Suprapubic skin (tissue), 4 donors: Measurements from ENCODE around the gene HOXB3. TPM values are rescaled to one million over a fixed set of nuclear protein-coding genes. Genes with fewer than 3 reads are reported as not detected.

ENCODE experiments used
- DNase-seq, 2 donors: peaks; one replicate each; pipeline ENCODE4 v3.0.0-alpha.2; 2019; ENCODE audit warnings: low spot score in 2 of 2
- H3K27ac ChIP-seq: fragments of 200-600 bp; sonication (generic); one replicate; pipeline ENCODE4 v1.5.1; 2019
- H3K27me3 ChIP-seq: fragments of 200-600 bp; sonication (generic); one replicate; pipeline ENCODE4 v1.5.1; 2019
- H3K36me3 ChIP-seq: fragments of 200-600 bp; sonication (generic); one replicate; pipeline ENCODE4 v1.5.1; 2019
- H3K4me1 ChIP-seq: fragments of 200-600 bp; sonication (generic); one replicate; pipeline ENCODE4 v1.5.1; 2019
- H3K4me3 ChIP-seq: fragments of 200-600 bp; sonication (generic); one replicate; pipeline ENCODE4 v1.5.1; 2019; ENCODE audit warnings: mild to moderate bottlenecking
- H3K9me3 ChIP-seq: fragments of 200-600 bp; sonication (generic); one replicate; pipeline ENCODE4 v1.5.1; 2019
- CTCF ChIP-seq, 2 donors: fragments of 200-600 bp in 1 of 2; fragments of 450-650 bp in 1 of 2; sonication (generic) in 1 of 2; IDR thresholded peaks; one replicate each; pipeline ENCODE4 v1.5.1; 2016 to 2019; ENCODE audit warnings: antibody characterized with exemption in 2 of 2, mild to moderate bottlenecking in 1 of 2, moderate library complexity in 1 of 2
- EP300 ChIP-seq: sonication (generic); formaldehyde crosslinking; IDR thresholded peaks from one replicate; pipeline ENCODE4 v1.6.1; 2017; ENCODE audit warnings: antibody characterized with exemption
- POLR2A ChIP-seq, 2 donors: fragments of 450-650 bp; IDR thresholded peaks; one replicate each; pipeline ENCODE4 v1.6.1; 2017; ENCODE audit warnings: antibody characterized with exemption in 2 of 2, mild to moderate bottlenecking in 2 of 2, moderate library complexity in 2 of 2
- POLR2AphosphoS5 ChIP-seq, 3 donors: sonication (generic); formaldehyde crosslinking; IDR thresholded peaks; one replicate each; pipeline ENCODE4 v1.6.1; 2017; ENCODE audit warnings: antibody characterized with exemption in 3 of 3
- WGBS: methylation state at CpG from one replicate; pipeline ENCODE4 v1.1.5; 2018; 5-methylcytosine and 5-hydroxymethylcytosine counted together
- total RNA-seq, 4 donors: library from RNA; depleted of rRNA; stranded (reverse); fragments of >200 nt; gene quantifications; one replicate each; pipeline ENCODE4 v1.1.0, GENCODE V29; 2016

Gene HOXB3
- total RNA-seq, 4 donors from 2014 or later: 2.3 to 20.8 (median 3.9) TPM

GRCh38 chr17:48546137-48546923 lies 43.7 kb downstream of the HOXB3 start:
- peaks cover 7% of the 10 kb centered on the region for H3K36me3 ChIP-seq
- DNase-seq: no peak
- H3K9me3 ChIP-seq: no peaks in the 10 kb centered on the region
- H3K4me3 ChIP-seq: peak overlapping the region; percentile 34
- peaks cover 4% of the 10 kb centered on the region for H3K27me3 ChIP-seq
- H3K4me1 ChIP-seq: peaks cover 63% of the 10 kb centered on the region
- H3K27ac ChIP-seq: peak overlapping the region; percentile 80
- TF ChIP-seq EP300 (no peak), POLR2AphosphoS5 (IDR thresholded peaks at IDR 0.05) (no peak), CTCF (IDR thresholded peaks at IDR 0.05) (no peak), POLR2A (IDR thresholded peaks at IDR 0.05) (no peak)
- WGBS: 48% methylated on average over 10 of the region's 10 CpGs

DNA sequence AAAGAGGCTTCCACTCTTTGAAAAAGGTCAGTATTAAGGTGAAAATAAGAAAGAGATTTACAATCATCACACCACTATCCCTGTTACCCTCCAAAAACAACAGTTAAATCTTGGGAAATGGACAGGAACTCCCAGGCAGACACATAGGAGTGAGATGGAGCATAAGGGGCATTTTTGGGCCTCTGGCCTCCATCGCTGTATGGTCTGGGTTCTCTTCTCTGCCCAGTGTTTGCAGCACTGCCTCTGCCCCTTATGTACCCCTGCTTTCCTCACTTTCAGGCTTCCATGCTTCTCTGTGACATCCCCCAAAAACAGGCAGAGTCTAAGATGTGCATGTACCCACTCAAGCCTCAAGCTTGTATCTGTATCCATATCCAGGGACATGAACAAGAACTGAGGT lies 44.5 kb downstream of the HOXB3 start:
- TF ChIP-seq POLR2A (IDR thresholded peaks at IDR 0.05) (no peak), CTCF (IDR thresholded peaks at IDR 0.05) (no peak), EP300 (no peak), POLR2AphosphoS5 (IDR thresholded peaks at IDR 0.05) (no peak)
- WGBS: 94% methylated on average over 1 of the region's 1 CpG
- Histone ChIP-seq H3K27me3 (peaks cover 4% of the 10 kb centered on the region), H3K4me3 (peak overlapping the region; percentile 79), H3K36me3 (peaks cover 5% of the 10 kb centered on the region), H3K27ac (peak overlapping the region; percentile 93), H3K9me3 (no peaks in the 10 kb centered on the region), H3K4me1 (peaks cover 71% of the 10 kb centered on the region)
- DNase-seq: no peak

GRCh38 chr17:48545022-48545375 lies 45.0 kb downstream of the HOXB3 start, which contains the start of gene HOXB2:
TSS of gene HOXB2 (minus strand) at chr17:48545109. CDS start at chr17:48544911, 198 bp downstream.
- peaks cover 72% of the 10 kb centered on the region for H3K4me1 ChIP-seq
- peak within 1 kb of the TSS; percentile 79 for H3K4me3 ChIP-seq

DNA sequence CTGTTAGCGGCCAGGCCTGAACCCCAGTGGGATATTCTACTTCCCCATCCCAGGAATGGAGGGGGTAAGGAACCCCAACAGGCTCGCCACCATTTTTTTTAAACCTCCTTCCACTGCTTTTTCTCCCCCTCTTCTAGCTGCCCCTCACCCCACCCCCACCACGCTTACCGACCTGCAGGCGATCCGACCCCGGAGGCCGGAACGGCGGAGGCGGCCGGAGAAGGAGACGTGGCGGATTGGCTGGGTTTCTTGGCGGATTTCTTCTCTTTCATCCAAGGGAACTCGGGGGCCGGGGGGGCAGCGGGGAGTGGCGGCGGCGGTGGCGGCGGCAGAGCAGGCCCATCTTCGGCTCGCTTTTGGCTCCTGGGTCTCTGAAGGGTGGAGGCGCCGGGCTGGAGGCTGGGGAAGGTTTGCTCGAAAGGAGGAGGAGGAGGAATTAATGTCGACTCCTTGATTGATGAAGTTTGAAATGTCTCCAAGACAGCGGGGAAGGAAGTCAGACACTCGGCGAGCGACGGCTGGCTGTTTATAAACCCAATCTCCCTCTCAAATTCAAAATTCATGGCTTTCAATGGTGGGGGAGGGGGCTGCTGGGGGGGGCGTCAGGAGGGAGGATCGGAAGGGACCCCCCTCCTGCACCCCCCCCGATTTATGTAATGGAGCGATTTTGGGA lies 45.6 kb downstream of the HOXB3 start:
- no peaks in the 10 kb centered on the region for H3K9me3 ChIP-seq
- peaks cover 4% of the 10 kb centered on the region for H3K27me3 ChIP-seq
- H3K36me3 ChIP-seq: no peaks in the 10 kb centered on the region
- peak overlapping the region; percentile 79 for H3K4me3 ChIP-seq
- DNase-seq: peak; percentile 89 to 93
- H3K4me1 ChIP-seq: peaks cover 72% of the 10 kb centered on the region
- no peak for TF ChIP-seq POLR2AphosphoS5 (IDR thresholded peaks at IDR 0.05)
- TF ChIP-seq CTCF (IDR thresholded peaks at IDR 0.05): no peak
- TF ChIP-seq POLR2A (IDR thresholded peaks at IDR 0.05): no peak
- no peak for TF ChIP-seq EP300
- peak overlapping the region; percentile 93 for H3K27ac ChIP-seq
- 5% methylated on average over 38 of the region's 38 CpGs for WGBS

More at GRCh38 chr17:48545022-48545375, 45.0 kb downstream of the HOXB3 start, which contains the start of gene HOXB2:
- WGBS: 55% methylated on average over 12 of the region's 12 CpGs
- no peaks in the 10 kb centered on the region for H3K36me3 ChIP-seq
- no peak for DNase-seq
- TF ChIP-seq CTCF (IDR thresholded peaks at IDR 0.05) (no peak), POLR2AphosphoS5 (IDR thresholded peaks at IDR 0.05) (no peak), EP300 (no peak), POLR2A (IDR thresholded peaks at IDR 0.05) (no peak)
- H3K9me3 ChIP-seq: no peaks in the 10 kb centered on the region
- H3K27me3 ChIP-seq: peaks cover 4% of the 10 kb centered on the region
- peak within 1 kb of the TSS; percentile 93 for H3K27ac ChIP-seq

DNA sequence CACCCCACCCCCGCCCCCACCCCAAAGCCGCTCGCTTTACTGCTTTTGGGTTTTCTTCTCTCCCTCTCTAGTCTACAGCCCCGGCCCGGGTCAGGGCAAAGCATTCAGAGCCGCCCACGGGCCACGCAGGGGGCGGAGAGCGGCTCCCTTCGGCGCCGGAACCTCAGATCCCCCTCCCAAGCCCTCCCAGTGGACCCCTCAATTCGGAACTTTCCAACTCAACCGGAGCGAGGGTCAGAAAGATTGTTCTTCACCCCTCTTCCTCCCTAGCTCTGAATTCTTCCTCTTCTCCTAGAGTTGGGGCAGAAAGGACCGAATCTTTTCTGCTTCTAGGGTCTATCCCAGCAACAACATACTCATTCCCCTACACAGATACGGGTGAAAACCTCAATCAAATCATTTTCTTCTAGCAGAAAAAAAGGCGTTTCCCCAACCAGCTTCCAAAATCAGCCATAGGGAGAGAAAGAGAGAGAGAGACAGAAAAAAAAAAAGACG lies 46.1 kb downstream of the HOXB3 start:
- Histone ChIP-seq H3K4me3 (peak overlapping the region; percentile 79), H3K9me3 (no peaks in the 10 kb centered on the region), H3K4me1 (peaks cover 69% of the 10 kb centered on the region), H3K27ac (peak overlapping the region; percentile 93), H3K36me3 (no peaks in the 10 kb centered on the region), H3K27me3 (peaks cover 4% of the 10 kb centered on the region)
- TF ChIP-seq POLR2A (IDR thresholded peaks at IDR 0.05) (no peak), CTCF (IDR thresholded peaks at IDR 0.05) (no peak), POLR2AphosphoS5 (IDR thresholded peaks at IDR 0.05) (no peak), EP300 (no peak)
- WGBS: 4% methylated on average over 20 of the region's 20 CpGs
- DNase-seq: no peak
